HG02678 (cell line): Measurements from ENCODE around the gene ABTB2.

Source experiments
- ATAC-seq: cut with Tn5 transposase; IDR thresholded peaks from one replicate; pipeline ENCODE4 v1.9.1; 2021; ENCODE audit warnings: mild to moderate bottlenecking, moderate library complexity; ENCODE audit not compliant: unreplicated experiment

Gene ABTB2

GRCh38 chr11:34344410-34344767 lies 13.4 kb downstream of the ABTB2 start:
- ATAC-seq: no peak

- no peak for ATAC-seq
Measured at GRCh38 chr11:34343686-34344085, 14.1 kb downstream of the ABTB2 start.

- no peak for ATAC-seq
Measured at GRCh38 chr11:34343153-34343552, 14.7 kb downstream of the ABTB2 start.

- no peak for ATAC-seq
Measured at GRCh38 chr11:34341931-34342533, 15.8 kb downstream of the ABTB2 start.

- no peak for ATAC-seq
Measured at GRCh38 chr11:34341096-34341495, 16.7 kb downstream of the ABTB2 start.

- no peak for ATAC-seq
Measured at GRCh38 chr11:34340653-34341052, 17.2 kb downstream of the ABTB2 start.

GRCh38 chr11:34339149-34340064 lies 18.4 kb downstream of the ABTB2 start:
- peak; percentile 89 for ATAC-seq

GRCh38 chr11:34337016-34337415 lies 20.8 kb downstream of the ABTB2 start:
- ATAC-seq: no peak

GRCh38 chr11:34335801-34336200 lies 22.0 kb downstream of the ABTB2 start:
- no peak for ATAC-seq

- no peak for ATAC-seq
Measured at GRCh38 chr11:34335331-34335730, 22.5 kb downstream of the ABTB2 start.

GRCh38 chr11:34333787-34334186 lies 24.0 kb downstream of the ABTB2 start:
- no peak for ATAC-seq

- no peak for ATAC-seq
Measured at GRCh38 chr11:34332524-34332923, 25.3 kb downstream of the ABTB2 start.

GRCh38 chr11:34331736-34332135 lies 26.1 kb downstream of the ABTB2 start:
- no peak for ATAC-seq

GRCh38 chr11:34331329-34331728 lies 26.5 kb downstream of the ABTB2 start:
- no peak for ATAC-seq

- no peak for ATAC-seq
Measured at GRCh38 chr11:34330653-34331052, 27.2 kb downstream of the ABTB2 start.

GRCh38 chr11:34329876-34330275 lies 27.9 kb downstream of the ABTB2 start:
- no peak for ATAC-seq

- ATAC-seq: no peak
Measured at GRCh38 chr11:34328632-34328910, 29.2 kb downstream of the ABTB2 start.

GRCh38 chr11:34327804-34328631 lies 29.8 kb downstream of the ABTB2 start:
- no peak for ATAC-seq

GRCh38 chr11:34324466-34324865 lies 33.3 kb downstream of the ABTB2 start:
- ATAC-seq: no peak

- ATAC-seq: no peak
Measured at GRCh38 chr11:34323601-34324000, 34.2 kb downstream of the ABTB2 start.

- ATAC-seq: no peak
Measured at GRCh38 chr11:34318111-34319037, 39.4 kb downstream of the ABTB2 start.
